Ramos (cell line): ENCODE measurements around the gene SMIM41.

Experiments used
- in situ Hi-C: fragments of 300-500 bp; cut with MboI; formaldehyde crosslinking; loops from one replicate; pipeline ENCODE4 v1.14.3; 2022; ENCODE audit warnings: low sequenced_read_pairs; ENCODE audit not compliant: unreplicated experiment

SMIM41 gene

GRCh38 chr12:52156757-52157565 is 77.5 kb downstream of the SMIM41 start:
- in situ Hi-C loops = loop anchor here (10.0 kb wide), 1 partner anchor 828 kb away; no protein-coding TSS in a partner anchor

- in situ Hi-C loops = loop anchor here (10.0 kb wide), 1 partner anchor 827 kb away; no protein-coding TSS in a partner anchor
Measured at GRCh38 chr12:52157566-52158150, 78.2 kb downstream of the SMIM41 start.
